ENCODE results near the gene CPNE1. TPM values are rescaled to one million over a fixed set of nuclear protein-coding genes. Genes with fewer than 3 reads are reported as not detected.

Gene CPNE1
- total RNA-seq, 4 donors from 2014 or later = 51.8 to 172 (median 122) TPM

DNA sequence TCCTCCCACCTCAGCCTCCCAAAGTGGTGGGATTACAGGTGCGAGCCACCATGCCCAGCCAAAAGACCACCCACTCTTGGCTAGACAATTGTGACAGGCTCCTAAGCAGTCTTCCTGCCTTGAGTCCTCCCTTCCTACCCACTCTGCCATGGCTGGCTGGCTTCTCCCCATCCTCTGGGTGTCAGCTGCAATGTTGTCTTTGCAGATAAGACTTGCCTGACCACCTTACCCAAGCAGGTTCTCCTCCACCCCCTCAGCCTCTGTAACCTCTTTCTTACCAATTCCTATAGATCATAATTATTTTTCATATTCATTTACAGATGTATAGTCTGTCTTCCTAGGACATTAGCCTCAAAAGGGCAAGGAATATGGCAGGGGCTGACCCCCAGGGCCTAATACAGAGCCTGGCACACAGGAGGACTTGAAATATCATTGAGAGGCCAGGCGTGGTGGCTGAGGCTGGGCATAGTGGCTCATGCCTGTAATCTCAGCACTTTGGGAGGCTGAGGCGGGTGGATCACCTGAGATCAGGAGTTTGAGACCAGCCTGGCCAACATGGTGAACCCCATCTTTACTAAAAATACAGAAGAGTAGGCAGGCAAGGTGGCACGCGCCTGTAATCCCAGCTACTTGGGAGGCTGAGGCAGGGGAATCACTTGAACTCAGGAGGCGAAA, 77.8 kb downstream of the CPNE1 start:
- TF ChIP-seq, protein P1, sequence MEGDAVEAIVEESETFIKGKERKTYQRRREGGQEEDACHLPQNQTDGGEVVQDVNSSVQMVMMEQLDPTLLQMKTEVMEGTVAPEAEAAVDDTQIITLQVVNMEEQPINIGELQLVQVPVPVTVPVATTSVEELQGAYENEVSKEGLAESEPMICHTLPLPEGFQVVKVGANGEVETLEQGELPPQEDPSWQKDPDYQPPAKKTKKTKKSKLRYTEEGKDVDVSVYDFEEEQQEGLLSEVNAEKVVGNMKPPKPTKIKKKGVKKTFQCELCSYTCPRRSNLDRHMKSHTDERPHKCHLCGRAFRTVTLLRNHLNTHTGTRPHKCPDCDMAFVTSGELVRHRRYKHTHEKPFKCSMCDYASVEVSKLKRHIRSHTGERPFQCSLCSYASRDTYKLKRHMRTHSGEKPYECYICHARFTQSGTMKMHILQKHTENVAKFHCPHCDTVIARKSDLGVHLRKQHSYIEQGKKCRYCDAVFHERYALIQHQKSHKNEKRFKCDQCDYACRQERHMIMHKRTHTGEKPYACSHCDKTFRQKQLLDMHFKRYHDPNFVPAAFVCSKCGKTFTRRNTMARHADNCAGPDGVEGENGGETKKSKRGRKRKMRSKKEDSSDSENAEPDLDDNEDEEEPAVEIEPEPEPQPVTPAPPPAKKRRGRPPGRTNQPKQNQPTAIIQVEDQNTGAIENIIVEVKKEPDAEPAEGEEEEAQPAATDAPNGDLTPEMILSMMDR (IDR thresholded peaks at IDR 0.05) = no peak
- no peak for TF ChIP-seq POLR2A (IDR thresholded peaks at IDR 0.05)
- H3K4me3 ChIP-seq (ENCODE audit: low read depth, poor library complexity, severe bottlenecking) = no peak overlapping the region
- no peak for DNase-seq (ENCODE audit: low spot score in 2 of 2)
- 93 to 95% methylated on average over 6 of the region's 6 CpGs for WGBS, 2 donors
- intact Hi-C loops (cut with DNase I; ENCODE audit: low total_unique reads) = no loop called here

DNA sequence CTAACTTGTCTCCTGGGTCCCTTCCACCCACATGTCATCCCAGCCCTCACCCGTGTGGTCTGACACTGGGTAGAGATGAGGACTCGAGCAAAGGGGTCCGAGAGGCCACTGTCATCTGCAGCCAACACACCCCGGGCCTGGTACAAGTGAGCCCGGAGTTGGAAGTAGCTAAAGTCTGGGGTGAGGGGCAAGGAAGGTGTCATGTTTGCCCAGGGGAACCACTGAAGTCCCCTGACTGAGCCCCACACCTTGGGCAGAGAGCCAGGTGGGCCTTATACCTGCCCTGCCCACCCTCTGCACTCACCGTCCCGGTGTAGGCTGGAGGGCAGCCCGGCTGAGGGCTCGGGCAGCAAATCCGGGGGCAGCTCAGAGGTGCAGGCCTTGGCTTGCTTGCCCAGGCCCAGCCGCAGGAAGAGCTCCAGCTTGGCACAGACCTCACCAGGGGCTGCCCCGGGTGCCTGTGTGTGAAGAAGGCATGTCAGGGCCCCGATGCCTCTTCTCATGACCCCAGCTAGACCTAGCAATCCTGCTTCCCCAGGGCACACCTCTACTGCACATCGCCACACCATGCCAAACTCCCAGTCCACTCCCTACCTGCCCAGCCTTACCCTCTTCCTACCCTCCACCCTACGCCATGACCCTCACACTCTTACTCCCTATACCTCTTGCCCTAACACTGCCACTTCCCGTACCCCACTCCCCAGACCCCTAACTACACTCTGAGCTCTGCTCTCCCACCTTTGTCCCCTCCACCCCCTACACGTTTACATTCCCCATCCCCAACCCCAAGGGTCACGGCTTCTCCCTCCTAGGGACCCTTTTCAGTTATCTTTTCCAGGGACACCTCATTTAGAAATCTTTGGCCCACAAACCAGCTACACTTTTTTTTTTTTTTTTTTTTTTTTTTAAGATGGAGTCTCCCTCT, 80.8 kb downstream of the CPNE1 start:
- TF ChIP-seq, protein P1 (IDR thresholded peaks at IDR 0.05) = no peak
- no peak for TF ChIP-seq POLR2A (IDR thresholded peaks at IDR 0.05)
- intact Hi-C loops (cut with DNase I; ENCODE audit: low total_unique reads) = no loop called here
- no peak for DNase-seq (ENCODE audit: low spot score in 2 of 2)
- no peak overlapping the region for H3K4me3 ChIP-seq (ENCODE audit: low read depth, poor library complexity, severe bottlenecking)
- 71 to 82% methylated on average over 10 to 18 of the region's 18 CpGs for WGBS, 2 donors

DNA sequence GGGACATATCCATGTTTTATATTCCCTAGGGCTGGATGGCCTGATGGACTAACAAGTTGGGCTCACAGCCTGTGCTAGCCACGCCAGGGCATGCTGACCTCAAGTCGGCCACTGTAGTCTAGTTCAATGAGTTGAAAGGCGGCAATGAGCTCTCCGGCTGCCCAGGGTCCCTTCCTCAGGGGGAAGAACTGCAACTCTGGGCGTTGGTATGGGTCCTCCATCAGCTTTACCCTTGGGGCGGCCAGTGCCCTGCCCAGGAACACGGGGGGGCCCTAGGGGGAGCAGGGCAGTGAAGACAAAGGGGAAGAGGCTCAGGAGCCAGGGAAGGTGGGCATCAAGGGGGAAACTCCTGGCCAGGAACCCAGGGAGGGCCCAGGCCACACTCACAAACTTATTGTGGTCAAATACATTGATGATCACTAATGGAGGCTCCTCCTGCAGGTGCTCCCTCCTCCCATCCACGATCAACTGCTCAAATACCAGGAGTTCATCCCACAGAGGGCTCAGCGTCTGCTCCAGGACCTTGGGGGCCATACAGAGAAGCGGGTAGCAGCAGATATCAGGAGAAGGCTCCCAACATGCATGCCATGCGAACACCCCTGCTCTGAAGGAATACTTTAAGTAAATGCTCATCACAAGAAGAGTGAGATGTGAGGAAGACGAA, 81.8 kb downstream of the CPNE1 start:
- no peak overlapping the region for H3K4me3 ChIP-seq (ENCODE audit: low read depth, poor library complexity, severe bottlenecking)
- DNase-seq (ENCODE audit: low spot score in 2 of 2) = no peak
- whole genome bisulfite sequencing, 2 donors = 85% methylated on average over 12 of the region's 12 CpGs
- no peak for TF ChIP-seq POLR2A (IDR thresholded peaks at IDR 0.05)
- TF ChIP-seq, protein P1 (IDR thresholded peaks at IDR 0.05) = no peak
- intact Hi-C loops (cut with DNase I; ENCODE audit: low total_unique reads) = no loop called here

DNA sequence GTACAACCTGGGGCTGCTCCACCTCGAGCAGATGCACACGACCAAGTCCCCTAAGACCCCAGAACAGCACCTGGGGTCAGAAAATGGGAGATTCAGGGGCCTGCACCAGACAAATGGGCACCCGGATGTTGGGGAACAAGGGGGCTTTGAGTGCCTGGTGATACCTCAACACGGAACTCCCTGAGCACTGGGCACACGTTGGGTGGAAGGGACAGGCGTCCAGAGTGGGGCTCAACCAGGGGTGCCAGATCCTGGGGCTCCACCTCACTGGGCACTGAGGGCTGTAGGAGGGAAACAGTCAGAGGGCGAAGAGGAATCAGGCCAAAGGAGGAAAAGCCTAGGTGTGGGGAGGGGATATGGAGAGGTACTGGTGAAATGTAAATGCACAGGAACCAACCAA, 82.6 kb downstream of the CPNE1 start:
- intact Hi-C loops (cut with DNase I; ENCODE audit: low total_unique reads) = no loop called here

DNA sequence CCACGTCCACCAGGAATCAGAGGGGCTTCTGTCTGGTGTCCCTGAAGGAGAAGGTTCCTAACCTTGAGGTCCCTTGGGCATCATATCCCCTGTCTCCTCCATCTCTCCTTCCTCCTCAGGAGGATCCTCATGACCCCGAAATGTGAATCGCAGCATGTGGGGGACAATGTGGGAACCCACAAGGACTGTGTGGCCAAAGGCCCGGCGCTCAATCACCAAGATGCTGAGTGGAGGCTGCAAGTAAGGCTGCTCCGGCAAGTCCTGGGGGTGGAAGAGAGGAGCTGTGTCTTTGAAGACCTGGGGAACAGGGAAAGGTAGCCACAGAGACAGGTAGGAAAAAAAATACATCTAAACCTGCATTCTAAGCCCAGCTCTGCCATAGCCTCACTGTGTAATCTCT, 85.5 kb downstream of the CPNE1 start:
- DNase-seq (ENCODE audit: low spot score in 2 of 2) = no peak
- no peak overlapping the region for H3K4me3 ChIP-seq (ENCODE audit: low read depth, poor library complexity, severe bottlenecking)
- WGBS, 2 donors = 96 to 97% methylated on average over 6 of the region's 6 CpGs
- no peak for TF ChIP-seq POLR2A (IDR thresholded peaks at IDR 0.05)
- TF ChIP-seq, protein P1 (IDR thresholded peaks at IDR 0.05) = no peak
- intact Hi-C loops (cut with DNase I; ENCODE audit: low total_unique reads) = no loop called here

More for the DNA sequence above, 82.6 kb downstream of the CPNE1 start:
- WGBS, 2 donors = 91 to 94% methylated on average over 7 of the region's 7 CpGs
- no peak overlapping the region for H3K4me3 ChIP-seq (ENCODE audit: low read depth, poor library complexity, severe bottlenecking)
- DNase-seq (ENCODE audit: low spot score in 2 of 2) = no peak
- no peak for TF ChIP-seq POLR2A (IDR thresholded peaks at IDR 0.05)
- TF ChIP-seq, protein P1 (IDR thresholded peaks at IDR 0.05) = no peak

Measured in lower leg skin (tissue), 4 donors.